GM20000 (cell line): ENCODE results near the gene PAPPA.

Source experiments
- DNase-seq: peaks from one replicate; pipeline ENCODE4 v3.0.0; 2012; ENCODE audit warnings: low spot score
- CTCF ChIP-seq: IDR thresholded peaks from 2 replicates; pipeline ENCODE4 v1.5.1; 2012; ENCODE audit warnings: mild to moderate bottlenecking, control low read depth; ENCODE audit errors: extremely low read depth, missing control alignments

PAPPA gene

GRCh38 chr9:116308076-116308475, 154.5 kb downstream of the PAPPA start:
- TF ChIP-seq CTCF: no peak
- no peak for DNase-seq

- no peak for TF ChIP-seq CTCF
- DNase-seq: no peak
Measured at GRCh38 chr9:116309900-116310611, 156.5 kb downstream of the PAPPA start.

GRCh38 chr9:116312221-116312620, 158.6 kb downstream of the PAPPA start:
- TF ChIP-seq CTCF: no peak
- no peak for DNase-seq

GRCh38 chr9:116313638-116314037, 160.0 kb downstream of the PAPPA start:
- no peak for TF ChIP-seq CTCF
- DNase-seq: no peak

GRCh38 chr9:116316246-116316645, 162.7 kb downstream of the PAPPA start:
- no peak for DNase-seq
- no peak for TF ChIP-seq CTCF

GRCh38 chr9:116317503-116317902, 163.9 kb downstream of the PAPPA start:
- TF ChIP-seq CTCF: no peak
- no peak for DNase-seq

- no peak for DNase-seq
- TF ChIP-seq CTCF: no peak
Measured at GRCh38 chr9:116318468-116319374, 165.1 kb downstream of the PAPPA start.
